ENCODE data around the gene KCNH8.

- no peak for TF ChIP-seq CTCF (IDR thresholded peaks at IDR 0.05)
- no peak for TF ChIP-seq POLR2A (IDR thresholded peaks at IDR 0.05)
Measured at GRCh38 chr3:19254784-19255338, 106.6 kb downstream of the KCNH8 start.

All from Peyer's patch (tissue), 4 donors.